Mammary epithelial cell (primary cell): ENCODE results near the gene DUSP18.

ENCODE experiments used
- CTCF ChIP-seq, 2 donors: IDR thresholded peaks in 1 of 2; conservative IDR thresholded peaks in 1 of 2; 2 replicates each; pipeline ENCODE4 v1.5.1; 2011 to 2012; ENCODE audit warnings: inconsistent platforms in 2 of 2, low read length in 2 of 2, mild to moderate bottlenecking in 2 of 2, control low read depth in 1 of 2, low read depth in 1 of 2; ENCODE audit not compliant: insufficient read depth in 1 of 2; ENCODE audit errors: extremely low read depth in 1 of 2
- EZH2 ChIP-seq: IDR thresholded peaks from 2 replicates; pipeline ENCODE4 v1.6.1; 2012; ENCODE audit warnings: low read length, inconsistent platforms, borderline replicate concordance

DNA sequence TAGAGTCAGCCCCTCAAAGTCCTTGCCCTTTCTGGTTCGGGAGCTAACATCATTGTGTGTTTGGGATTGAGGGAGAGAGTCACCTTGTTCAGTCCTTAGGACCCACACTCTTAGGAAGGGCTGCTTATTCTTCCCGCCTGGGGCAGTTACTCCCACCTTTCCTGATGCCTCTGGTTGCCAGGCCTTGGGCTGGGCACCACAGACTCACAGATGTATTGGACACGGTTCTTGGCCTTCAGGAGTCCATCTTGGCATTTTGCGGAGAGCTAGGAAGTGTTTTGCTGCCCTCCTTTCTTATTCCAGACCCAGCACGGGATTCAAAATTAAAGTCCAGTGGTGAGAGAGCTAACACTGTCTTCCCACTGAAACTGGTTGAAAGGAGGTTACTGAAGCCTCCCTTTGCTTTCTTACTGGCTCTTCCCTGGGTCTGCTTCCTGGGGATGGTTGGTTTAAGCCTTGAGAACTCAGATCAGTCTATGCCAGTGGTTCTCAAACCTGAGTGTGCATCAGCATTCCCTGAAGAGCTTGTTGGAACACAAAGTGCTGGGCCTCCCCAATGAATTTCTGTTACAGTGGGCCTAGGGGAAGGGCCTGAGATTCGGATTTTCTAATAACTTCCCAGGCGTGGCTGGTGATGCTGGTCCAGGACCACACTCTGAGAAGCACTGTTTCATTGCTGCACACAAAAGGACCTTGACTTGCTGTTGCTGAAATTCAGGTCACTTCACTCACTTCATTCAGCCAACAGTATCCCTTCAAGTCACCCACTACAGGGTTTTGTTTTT is 28.4 kb upstream of the DUSP18 start:
- TF ChIP-seq CTCF (conservative IDR thresholded peaks at IDR 0.05 in 1 of 2, IDR thresholded peaks at IDR 0.05 in 1 of 2; ENCODE audit: extremely low read depth in 1 of 2, insufficient read depth in 1 of 2, low read depth in 1 of 2, low read length in 2 of 2) (no peak), EZH2 (no peak)
